GM18511 (cell line): Measurements from ENCODE around the gene SIX4.

ENCODE experiments used
- ATAC-seq: cut with Tn5 transposase; IDR thresholded peaks from one replicate; pipeline ENCODE4 v1.9.1; 2021; ENCODE audit warnings: mild to moderate bottlenecking, moderate library complexity; ENCODE audit not compliant: unreplicated experiment

The SIX4 gene

DNA sequence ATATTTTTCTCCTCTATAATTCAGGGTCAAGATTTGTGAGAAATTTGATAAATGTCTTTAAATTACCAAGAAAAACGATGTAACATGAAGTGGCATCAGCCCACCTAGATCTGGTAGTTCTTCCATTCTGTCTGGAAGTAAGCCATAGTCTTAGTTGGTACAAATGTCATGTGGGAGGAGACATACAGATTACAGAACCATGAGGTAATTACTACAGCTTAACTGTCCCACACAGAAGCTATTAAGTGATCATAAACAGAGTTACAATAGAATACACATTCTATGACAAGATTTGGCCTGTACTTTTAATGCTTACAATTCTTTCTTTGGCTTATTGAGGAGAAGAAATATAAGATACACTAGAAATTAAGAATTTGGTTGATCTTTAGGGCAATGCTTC lies 61.2 kb downstream of the SIX4 start:
- ATAC-seq, result no peak

- no peak for ATAC-seq
Measured at GRCh38 chr14:60661721-60662120, 62.4 kb downstream of the SIX4 start.
